ENCODE data around the gene ACSL6. TPM values are rescaled to one million over a fixed set of nuclear protein-coding genes. Genes with fewer than 3 reads are reported as not detected.

The ACSL6 gene
- total RNA-seq, 1 experiment from 2014 or later, result 4.8 TPM

DNA sequence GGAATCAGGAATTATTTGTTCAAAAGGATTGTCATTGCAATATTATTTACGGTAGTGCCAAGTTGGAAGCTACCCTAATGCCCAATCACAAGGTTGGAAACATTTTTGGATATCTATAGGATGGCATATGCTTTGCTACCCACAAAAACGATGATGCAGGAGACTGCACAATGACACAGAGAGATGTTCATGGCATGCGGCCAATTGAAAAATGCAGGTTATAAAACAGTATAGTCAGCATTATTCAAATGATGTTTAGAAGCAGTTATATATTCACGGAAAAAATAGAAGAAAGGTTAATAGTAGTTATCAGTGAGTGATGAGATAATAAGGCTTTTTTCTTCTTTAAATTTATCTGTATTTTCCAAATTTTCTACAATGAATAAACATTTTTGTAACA lies 5.9 kb upstream of the ACSL6 start:
- POLR2A ChIA-PET, result no interaction called here

DNA sequence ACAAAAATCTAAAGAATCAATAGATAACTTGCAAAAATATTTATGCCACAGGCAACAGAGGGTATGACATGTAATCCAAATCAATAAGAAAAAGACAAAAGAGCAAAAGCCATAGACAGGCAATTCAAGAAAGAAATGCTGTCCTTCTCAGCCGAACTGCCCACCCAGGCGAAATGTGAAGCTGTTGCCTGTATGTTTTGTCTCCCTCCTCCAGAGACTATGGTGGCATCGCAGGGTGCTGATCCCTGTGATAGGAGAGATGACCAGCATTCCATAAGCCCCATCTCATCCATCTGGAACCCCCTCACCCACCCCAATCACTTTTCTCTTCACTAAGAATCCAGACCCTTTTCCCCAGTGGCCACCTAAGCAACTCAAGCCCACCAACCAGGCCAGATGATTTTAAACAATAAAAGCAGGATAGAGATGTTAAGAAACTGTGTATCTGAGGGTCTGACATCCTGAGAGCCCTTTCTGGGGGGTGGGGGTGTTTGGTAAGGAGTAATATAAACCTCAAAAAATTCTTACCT lies 5.3 kb upstream of the ACSL6 start:
- no peak for ATAC-seq
- H3K4me3 Mint-ChIP-seq, result no peak overlapping the region
- peaks cover 8% of the 10 kb centered on the region for H3K27me3 Mint-ChIP-seq (ENCODE audit: low read depth)
- peaks cover 11% of the 10 kb centered on the region for H3K4me1 Mint-ChIP-seq
- ChIA-PET CTCF (no interaction called here), POLR2A (no interaction called here)
- no peak for DNase-seq (ENCODE audit: low spot score)
- no peak overlapping the region for H3K27ac Mint-ChIP-seq
- no peaks in the 10 kb centered on the region for H3K36me3 Mint-ChIP-seq
- TF ChIP-seq, protein P1, sequence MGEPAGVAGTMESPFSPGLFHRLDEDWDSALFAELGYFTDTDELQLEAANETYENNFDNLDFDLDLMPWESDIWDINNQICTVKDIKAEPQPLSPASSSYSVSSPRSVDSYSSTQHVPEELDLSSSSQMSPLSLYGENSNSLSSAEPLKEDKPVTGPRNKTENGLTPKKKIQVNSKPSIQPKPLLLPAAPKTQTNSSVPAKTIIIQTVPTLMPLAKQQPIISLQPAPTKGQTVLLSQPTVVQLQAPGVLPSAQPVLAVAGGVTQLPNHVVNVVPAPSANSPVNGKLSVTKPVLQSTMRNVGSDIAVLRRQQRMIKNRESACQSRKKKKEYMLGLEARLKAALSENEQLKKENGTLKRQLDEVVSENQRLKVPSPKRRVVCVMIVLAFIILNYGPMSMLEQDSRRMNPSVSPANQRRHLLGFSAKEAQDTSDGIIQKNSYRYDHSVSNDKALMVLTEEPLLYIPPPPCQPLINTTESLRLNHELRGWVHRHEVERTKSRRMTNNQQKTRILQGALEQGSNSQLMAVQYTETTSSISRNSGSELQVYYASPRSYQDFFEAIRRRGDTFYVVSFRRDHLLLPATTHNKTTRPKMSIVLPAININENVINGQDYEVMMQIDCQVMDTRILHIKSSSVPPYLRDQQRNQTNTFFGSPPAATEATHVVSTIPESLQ (CRISPR knock-in tag; IDR thresholded peaks at IDR 0.05), result no peak
- TF ChIP-seq ZNF232 (CRISPR knock-in tag; IDR thresholded peaks at IDR 0.05), result no peak
- no peak for TF ChIP-seq ETV6 (CRISPR knock-in tag; IDR thresholded peaks at IDR 0.05)
- no peak for TF ChIP-seq ZNF263 (CRISPR knock-in tag; IDR thresholded peaks at IDR 0.05; ENCODE audit: low read depth)
- TF ChIP-seq, protein P2, sequence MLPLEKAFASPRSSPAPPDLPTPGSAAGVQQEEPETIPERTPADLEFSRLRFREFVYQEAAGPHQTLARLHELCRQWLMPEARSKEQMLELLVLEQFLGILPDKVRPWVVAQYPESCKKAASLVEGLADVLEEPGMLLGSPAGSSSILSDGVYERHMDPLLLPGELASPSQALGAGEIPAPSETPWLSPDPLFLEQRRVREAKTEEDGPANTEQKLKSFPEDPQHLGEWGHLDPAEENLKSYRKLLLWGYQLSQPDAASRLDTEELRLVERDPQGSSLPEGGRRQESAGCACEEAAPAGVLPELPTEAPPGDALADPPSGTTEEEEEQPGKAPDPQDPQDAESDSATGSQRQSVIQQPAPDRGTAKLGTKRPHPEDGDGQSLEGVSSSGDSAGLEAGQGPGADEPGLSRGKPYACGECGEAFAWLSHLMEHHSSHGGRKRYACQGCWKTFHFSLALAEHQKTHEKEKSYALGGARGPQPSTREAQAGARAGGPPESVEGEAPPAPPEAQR (CRISPR knock-in tag; IDR thresholded peaks at IDR 0.05), result no peak
- TF ChIP-seq ZNF671 (CRISPR knock-in tag; IDR thresholded peaks at IDR 0.05), result no peak
- TF ChIP-seq KAT7 (CRISPR knock-in tag; IDR thresholded peaks at IDR 0.05; ENCODE audit: borderline replicate concordance), result no peak
- TF ChIP-seq ZNF121 (CRISPR knock-in tag; IDR thresholded peaks at IDR 0.05), result no peak
- H3K9me3 Mint-ChIP-seq, result no peaks in the 10 kb centered on the region

More for the DNA sequence above, 5.9 kb upstream of the ACSL6 start:
- TF ChIP-seq CREB1 (CRISPR knock-in tag; IDR thresholded peaks at IDR 0.05), result no peak
- TF ChIP-seq GRHL2 (CRISPR knock-in tag; IDR thresholded peaks at IDR 0.05; ENCODE audit: insufficient replicate concordance, severe bottlenecking), result no peak
- TF ChIP-seq JAZF1 (CRISPR knock-in tag; IDR thresholded peaks at IDR 0.05), result no peak
- TF ChIP-seq, protein P3, sequence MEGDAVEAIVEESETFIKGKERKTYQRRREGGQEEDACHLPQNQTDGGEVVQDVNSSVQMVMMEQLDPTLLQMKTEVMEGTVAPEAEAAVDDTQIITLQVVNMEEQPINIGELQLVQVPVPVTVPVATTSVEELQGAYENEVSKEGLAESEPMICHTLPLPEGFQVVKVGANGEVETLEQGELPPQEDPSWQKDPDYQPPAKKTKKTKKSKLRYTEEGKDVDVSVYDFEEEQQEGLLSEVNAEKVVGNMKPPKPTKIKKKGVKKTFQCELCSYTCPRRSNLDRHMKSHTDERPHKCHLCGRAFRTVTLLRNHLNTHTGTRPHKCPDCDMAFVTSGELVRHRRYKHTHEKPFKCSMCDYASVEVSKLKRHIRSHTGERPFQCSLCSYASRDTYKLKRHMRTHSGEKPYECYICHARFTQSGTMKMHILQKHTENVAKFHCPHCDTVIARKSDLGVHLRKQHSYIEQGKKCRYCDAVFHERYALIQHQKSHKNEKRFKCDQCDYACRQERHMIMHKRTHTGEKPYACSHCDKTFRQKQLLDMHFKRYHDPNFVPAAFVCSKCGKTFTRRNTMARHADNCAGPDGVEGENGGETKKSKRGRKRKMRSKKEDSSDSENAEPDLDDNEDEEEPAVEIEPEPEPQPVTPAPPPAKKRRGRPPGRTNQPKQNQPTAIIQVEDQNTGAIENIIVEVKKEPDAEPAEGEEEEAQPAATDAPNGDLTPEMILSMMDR (IDR thresholded peaks at IDR 0.05), result no peak
- TF ChIP-seq ZNF219 (CRISPR knock-in tag; IDR thresholded peaks at IDR 0.05; ENCODE audit: borderline replicate concordance), result no peak
- TF ChIP-seq NFYB (CRISPR knock-in tag; conservative IDR thresholded peaks at IDR 0.05; ENCODE audit: low read depth), result no peak
- no peak for TF ChIP-seq GTF2I (CRISPR knock-in tag; conservative IDR thresholded peaks at IDR 0.05)
- no peak for TF ChIP-seq GABPB1 (CRISPR knock-in tag; IDR thresholded peaks at IDR 0.05)
- TF ChIP-seq CREM (CRISPR knock-in tag; IDR thresholded peaks at IDR 0.05), result no peak
- no peak for TF ChIP-seq ZNF396 (CRISPR knock-in tag; IDR thresholded peaks at IDR 0.05; ENCODE audit: borderline replicate concordance)
- TF ChIP-seq, protein P4, sequence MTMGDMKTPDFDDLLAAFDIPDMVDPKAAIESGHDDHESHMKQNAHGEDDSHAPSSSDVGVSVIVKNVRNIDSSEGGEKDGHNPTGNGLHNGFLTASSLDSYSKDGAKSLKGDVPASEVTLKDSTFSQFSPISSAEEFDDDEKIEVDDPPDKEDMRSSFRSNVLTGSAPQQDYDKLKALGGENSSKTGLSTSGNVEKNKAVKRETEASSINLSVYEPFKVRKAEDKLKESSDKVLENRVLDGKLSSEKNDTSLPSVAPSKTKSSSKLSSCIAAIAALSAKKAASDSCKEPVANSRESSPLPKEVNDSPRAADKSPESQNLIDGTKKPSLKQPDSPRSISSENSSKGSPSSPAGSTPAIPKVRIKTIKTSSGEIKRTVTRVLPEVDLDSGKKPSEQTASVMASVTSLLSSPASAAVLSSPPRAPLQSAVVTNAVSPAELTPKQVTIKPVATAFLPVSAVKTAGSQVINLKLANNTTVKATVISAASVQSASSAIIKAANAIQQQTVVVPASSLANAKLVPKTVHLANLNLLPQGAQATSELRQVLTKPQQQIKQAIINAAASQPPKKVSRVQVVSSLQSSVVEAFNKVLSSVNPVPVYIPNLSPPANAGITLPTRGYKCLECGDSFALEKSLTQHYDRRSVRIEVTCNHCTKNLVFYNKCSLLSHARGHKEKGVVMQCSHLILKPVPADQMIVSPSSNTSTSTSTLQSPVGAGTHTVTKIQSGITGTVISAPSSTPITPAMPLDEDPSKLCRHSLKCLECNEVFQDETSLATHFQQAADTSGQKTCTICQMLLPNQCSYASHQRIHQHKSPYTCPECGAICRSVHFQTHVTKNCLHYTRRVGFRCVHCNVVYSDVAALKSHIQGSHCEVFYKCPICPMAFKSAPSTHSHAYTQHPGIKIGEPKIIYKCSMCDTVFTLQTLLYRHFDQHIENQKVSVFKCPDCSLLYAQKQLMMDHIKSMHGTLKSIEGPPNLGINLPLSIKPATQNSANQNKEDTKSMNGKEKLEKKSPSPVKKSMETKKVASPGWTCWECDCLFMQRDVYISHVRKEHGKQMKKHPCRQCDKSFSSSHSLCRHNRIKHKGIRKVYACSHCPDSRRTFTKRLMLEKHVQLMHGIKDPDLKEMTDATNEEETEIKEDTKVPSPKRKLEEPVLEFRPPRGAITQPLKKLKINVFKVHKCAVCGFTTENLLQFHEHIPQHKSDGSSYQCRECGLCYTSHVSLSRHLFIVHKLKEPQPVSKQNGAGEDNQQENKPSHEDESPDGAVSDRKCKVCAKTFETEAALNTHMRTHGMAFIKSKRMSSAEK (CRISPR knock-in tag; IDR thresholded peaks at IDR 0.05; ENCODE audit: borderline replicate concordance), result no peak
- no peak for TF ChIP-seq ZNF317 (CRISPR knock-in tag; IDR thresholded peaks at IDR 0.05; ENCODE audit: borderline replicate concordance, low read depth)
- TF ChIP-seq OVOL2 (CRISPR knock-in tag; IDR thresholded peaks at IDR 0.05; ENCODE audit: borderline replicate concordance), result no peak
- no peak for TF ChIP-seq ZNF416 (CRISPR knock-in tag; IDR thresholded peaks at IDR 0.05)
- no peak for TF ChIP-seq PRRX2 (CRISPR knock-in tag; IDR thresholded peaks at IDR 0.05)
- TF ChIP-seq, protein P5, sequence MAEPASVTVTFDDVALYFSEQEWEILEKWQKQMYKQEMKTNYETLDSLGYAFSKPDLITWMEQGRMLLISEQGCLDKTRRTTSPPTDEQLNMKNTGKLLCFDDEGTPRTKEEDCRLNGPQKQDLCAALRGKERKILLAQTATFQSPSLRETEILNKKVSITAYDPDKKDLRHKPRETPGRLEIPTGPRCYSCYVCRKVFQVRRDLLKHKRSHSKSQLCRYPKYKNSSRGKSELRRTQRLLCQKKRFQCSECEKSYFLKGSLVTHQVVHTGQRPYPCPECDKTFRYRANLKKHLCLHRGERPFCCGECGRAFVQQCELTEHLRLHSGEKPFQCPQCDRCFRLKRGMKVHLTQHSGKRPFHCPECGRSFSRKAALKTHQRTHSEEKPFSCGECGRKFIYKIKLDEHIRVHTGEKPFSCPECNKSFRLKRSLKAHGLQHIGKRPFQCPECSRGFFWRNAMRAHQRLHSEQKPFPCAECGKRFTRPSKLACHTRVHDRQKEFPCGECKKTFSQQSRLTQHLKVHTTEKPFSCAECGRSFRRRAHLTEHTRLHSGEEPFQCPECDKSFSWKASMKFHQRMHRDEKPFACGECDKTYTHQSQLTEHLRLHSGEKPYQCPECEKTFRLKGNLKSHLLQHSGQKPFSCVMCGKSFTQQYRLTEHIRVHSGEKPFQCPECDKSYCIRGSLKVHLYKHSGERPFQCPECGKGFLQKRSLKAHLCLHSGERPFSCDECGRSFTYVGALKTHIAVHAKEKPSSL (CRISPR knock-in tag; conservative IDR thresholded peaks at IDR 0.05), result no peak
- no peak for TF ChIP-seq RELA (CRISPR knock-in tag; IDR thresholded peaks at IDR 0.05; ENCODE audit: borderline replicate concordance)
- peaks cover 3% of the 10 kb centered on the region for H3K27me3 Mint-ChIP-seq (ENCODE audit: low read depth)
- no peaks in the 10 kb centered on the region for H3K36me3 Mint-ChIP-seq
- no peak for ATAC-seq
- DNase-seq (ENCODE audit: low spot score), result no peak
- H3K27ac Mint-ChIP-seq, result no peak overlapping the region
- peaks cover 9% of the 10 kb centered on the region for H3K4me1 Mint-ChIP-seq
- no peak overlapping the region for H3K4me3 Mint-ChIP-seq
- H3K9me3 Mint-ChIP-seq, result no peaks in the 10 kb centered on the region
- CTCF ChIA-PET, result no interaction called here
